ENCODE results near the gene AGMAT.

The AGMAT gene

DNA sequence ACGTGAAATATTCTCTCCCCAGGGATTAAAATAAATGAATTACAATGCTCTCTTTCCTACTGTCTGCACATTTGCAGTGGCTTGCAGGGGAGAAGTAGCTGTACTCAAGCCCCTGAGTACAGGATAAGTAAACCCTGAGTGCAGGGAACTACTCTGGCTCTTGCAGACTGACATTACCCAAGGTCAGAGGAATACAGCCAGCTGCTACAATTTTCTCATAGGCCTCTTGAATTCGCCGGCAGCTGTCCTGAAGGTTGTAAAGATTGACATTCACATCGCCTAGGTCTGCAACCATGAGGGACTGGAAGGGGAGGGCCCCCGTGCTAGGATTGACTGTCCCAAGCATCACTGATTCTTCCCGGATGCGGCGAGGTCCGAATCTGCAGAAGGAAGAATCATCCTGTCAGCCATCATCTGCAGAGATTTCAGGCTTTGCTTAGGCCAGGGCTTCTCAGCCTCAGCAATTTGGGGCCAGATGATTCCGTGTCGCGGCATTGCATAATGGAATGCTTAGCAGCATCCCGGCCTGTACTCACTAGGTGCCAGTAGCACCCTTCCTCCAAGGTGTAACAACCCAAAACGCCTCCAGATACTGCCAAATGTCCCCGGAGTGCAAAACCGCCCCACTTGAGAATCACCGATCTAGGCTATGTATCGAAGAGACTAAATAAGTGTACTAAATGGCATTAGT is 1.7 kb downstream of the AGMAT start:
- TF ChIP-seq, protein P1, sequence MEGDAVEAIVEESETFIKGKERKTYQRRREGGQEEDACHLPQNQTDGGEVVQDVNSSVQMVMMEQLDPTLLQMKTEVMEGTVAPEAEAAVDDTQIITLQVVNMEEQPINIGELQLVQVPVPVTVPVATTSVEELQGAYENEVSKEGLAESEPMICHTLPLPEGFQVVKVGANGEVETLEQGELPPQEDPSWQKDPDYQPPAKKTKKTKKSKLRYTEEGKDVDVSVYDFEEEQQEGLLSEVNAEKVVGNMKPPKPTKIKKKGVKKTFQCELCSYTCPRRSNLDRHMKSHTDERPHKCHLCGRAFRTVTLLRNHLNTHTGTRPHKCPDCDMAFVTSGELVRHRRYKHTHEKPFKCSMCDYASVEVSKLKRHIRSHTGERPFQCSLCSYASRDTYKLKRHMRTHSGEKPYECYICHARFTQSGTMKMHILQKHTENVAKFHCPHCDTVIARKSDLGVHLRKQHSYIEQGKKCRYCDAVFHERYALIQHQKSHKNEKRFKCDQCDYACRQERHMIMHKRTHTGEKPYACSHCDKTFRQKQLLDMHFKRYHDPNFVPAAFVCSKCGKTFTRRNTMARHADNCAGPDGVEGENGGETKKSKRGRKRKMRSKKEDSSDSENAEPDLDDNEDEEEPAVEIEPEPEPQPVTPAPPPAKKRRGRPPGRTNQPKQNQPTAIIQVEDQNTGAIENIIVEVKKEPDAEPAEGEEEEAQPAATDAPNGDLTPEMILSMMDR (IDR thresholded peaks at IDR 0.05; ENCODE audit: insufficient read depth, low read depth, low read length, missing control alignments), result no peak
- H3K4me3 ChIP-seq (ENCODE audit: low read depth, low read length), result no peak overlapping the region
- DNase-seq (ENCODE audit: low read depth), result no peak

DNA sequence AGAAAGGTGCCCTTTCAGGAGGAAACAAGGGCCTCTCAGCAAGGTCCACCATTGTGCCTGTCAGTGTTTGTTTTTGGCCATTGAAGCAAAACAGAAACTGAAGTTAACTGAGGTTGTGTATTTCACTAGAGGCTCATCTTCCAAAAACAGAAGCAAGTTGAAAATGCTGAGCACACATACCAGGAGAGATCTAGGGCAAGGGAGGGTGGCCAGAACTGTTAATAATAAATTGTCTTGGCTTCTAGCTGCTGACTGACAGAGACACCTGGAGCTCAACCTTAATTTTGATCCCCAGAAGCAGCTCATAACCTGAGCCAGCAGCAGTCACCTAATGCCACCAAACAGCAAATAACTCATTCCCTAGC is 5.2 kb downstream of the AGMAT start:
- H3K4me3 ChIP-seq (ENCODE audit: low read depth, low read length), result peak overlapping the region; percentile 4; the same call in 1 of the 2 replicates
- TF ChIP-seq, protein P1 (IDR thresholded peaks at IDR 0.05; ENCODE audit: insufficient read depth, low read depth, low read length, missing control alignments), result no peak
- peak; percentile 65 for DNase-seq (ENCODE audit: low read depth)

DNA sequence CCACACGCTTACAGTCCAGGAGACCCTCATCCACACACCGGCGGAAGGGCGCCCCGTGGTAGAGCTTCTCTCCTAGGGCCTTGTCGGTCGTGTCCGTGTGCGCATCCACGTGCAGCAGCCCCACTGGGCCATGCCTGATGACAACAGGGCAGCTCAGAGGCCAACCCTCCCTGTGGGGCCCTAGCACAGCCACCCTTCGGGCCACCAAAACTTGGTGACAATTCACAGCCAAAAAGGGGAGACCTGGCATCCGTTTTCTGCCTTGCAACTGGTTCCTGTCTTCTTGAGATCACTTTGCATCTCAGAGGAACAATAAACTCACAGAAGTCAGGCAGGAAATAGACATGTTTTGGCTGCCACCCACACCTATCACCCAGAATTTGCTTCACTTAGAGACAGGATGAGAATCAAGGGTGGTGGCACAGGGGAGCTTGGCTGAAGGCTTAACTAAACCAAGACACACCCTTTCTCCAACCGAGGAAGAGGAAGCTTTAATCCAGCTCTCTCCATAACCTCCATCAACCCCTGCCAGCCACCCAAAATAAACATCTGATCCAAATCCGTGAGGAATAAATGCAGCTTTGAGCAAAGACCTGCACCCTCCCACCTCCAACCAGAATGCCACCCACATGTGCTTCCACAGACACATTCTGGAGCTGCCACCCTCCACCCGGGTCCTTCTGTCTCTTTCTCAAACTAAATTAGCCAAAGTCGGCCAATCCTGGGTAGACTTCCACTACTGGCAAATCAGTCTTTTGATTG is 5.7 kb downstream of the AGMAT start:
- peak overlapping the region; percentile 21 for H3K4me3 ChIP-seq (ENCODE audit: low read depth, low read length)
- TF ChIP-seq, protein P1 (IDR thresholded peaks at IDR 0.05; ENCODE audit: insufficient read depth, low read depth, low read length, missing control alignments), result no peak
- DNase-seq (ENCODE audit: low read depth), result peak; percentile 72

DNA sequence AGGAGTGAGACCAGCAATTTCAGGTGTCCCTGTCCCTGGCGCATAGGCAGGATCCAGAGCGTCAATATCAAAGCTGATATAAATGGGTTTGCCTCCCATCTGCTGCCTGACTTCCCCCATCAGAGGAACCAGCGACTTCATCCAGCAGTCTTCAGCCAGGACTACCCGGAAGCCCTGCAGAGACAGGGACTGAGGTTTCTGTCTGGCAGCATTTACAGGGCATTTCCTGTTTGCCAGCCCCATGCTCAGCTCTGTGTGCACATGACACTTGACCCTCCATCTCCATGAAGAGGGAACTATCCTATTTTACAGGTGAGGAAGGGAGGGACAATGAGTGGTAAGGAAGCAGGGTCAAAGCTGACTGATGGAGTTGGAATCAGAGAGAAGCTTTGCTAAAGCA is 7.2 kb downstream of the AGMAT start:
- no peak overlapping the region for H3K4me3 ChIP-seq (ENCODE audit: low read depth, low read length)
- no peak for DNase-seq (ENCODE audit: low read depth)
- TF ChIP-seq, protein P1 (IDR thresholded peaks at IDR 0.05; ENCODE audit: insufficient read depth, low read depth, low read length, missing control alignments), result no peak

DNA sequence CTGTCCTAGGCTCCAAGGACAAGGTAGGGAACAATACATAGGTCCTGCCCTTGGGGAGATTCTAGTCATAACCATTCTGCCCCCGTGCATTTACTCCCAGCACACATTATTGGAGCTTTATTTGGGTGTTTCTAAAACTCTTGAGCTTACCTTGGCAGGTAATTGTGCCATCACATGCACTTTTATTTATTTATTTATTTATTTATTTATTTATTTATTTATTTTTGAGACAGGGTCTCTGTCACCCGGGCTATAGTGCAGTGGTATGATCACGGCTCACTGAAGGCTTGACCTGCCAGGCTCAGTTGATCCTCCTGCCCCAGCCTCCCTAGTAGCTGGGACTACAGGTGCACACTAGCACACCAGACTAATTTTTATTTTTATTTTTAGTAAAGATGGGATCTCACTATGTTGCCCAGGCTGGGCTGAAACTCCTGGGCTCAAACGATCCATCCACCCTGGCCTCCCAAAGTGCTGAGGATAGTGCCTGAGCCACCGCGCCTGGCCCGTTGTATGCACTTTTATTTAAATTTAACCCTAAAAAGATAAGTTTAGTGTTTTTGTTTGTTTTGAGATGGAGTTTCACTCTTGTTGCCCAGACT is 9.2 kb downstream of the AGMAT start:
- TF ChIP-seq, protein P1 (IDR thresholded peaks at IDR 0.05; ENCODE audit: insufficient read depth, low read depth, low read length, missing control alignments), result no peak
- H3K4me3 ChIP-seq (ENCODE audit: low read depth, low read length), result no peak overlapping the region
- DNase-seq (ENCODE audit: low read depth), result no peak

DNA sequence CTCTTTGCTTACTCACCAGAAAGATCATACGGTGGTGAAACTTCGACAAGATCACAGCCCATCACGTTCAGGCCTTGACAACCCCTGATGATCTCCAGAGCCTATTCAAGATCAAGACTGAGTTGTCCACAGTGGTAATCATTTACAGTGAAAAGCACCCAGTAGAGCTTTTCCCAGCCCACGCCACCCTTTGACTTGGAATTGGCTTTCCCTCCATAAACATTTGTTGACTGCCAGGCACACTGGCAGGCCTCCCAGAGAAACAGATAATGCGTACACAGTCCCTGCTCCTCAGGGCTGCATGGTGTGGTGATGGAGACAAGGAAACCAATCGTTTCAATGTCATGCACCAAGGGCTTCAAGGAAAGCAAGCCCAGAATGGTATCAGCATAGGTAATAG is 10.1 kb downstream of the AGMAT start:
- DNase-seq (ENCODE audit: low read depth), result no peak

More for the DNA sequence above, 10.1 kb downstream of the AGMAT start:
- TF ChIP-seq, protein P1 (IDR thresholded peaks at IDR 0.05; ENCODE audit: insufficient read depth, low read depth, low read length, missing control alignments), result no peak
- H3K4me3 ChIP-seq (ENCODE audit: low read depth, low read length), result no peak overlapping the region
